ENCODE measurements around the gene DCAF7.

Gene DCAF7

DNA sequence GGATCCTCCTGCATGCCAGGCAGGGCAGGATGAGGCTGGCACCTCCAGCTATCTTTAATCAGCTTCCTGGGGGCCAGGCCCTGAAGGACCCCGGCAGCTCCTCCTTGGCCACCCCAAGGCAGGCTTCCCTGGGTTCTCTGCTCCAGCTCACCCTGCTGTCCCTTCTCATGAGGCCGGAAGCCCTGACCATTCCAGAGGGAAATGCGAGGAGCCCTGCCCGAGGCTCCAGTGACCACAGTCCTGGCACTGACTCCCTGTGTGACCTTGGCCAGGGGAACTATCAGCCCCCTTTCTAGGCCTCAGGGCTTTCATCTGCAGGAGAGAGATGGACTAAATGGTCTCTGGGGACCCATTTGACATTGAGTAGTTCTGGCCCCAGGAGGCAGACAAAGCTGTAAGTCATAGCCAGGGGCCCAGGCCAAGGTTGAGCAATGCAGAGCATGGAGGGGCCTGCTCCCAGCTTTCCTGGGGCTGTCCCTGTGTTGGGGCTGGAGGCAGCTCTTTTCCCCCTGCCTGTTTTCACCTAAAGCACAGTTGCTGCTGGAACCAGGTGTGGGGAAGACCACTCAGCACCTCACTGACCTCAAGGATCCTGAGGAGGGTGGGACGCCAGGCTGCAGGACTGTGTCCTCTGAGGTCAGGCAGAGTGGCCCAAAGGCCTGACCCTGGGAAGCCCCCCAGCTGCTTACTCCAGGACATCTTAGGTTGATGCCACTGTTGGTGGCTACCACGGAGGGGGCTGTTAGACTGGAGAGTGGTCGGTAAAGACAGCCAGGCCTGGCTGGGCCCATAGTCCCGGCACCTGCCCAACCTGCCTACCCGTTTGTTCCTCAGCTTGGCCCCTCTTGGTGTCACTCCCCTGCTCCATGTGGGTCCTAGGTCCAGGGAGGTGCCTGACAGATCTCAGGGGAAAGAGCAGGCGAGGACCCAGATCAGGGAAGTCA, 19.0 kb upstream of the DCAF7 start:
- no peak overlapping the region for H3K4me3 ChIP-seq (ENCODE audit: low read length)
- no peak for DNase-seq (ENCODE audit: low read depth)
- TF ChIP-seq, protein P1, sequence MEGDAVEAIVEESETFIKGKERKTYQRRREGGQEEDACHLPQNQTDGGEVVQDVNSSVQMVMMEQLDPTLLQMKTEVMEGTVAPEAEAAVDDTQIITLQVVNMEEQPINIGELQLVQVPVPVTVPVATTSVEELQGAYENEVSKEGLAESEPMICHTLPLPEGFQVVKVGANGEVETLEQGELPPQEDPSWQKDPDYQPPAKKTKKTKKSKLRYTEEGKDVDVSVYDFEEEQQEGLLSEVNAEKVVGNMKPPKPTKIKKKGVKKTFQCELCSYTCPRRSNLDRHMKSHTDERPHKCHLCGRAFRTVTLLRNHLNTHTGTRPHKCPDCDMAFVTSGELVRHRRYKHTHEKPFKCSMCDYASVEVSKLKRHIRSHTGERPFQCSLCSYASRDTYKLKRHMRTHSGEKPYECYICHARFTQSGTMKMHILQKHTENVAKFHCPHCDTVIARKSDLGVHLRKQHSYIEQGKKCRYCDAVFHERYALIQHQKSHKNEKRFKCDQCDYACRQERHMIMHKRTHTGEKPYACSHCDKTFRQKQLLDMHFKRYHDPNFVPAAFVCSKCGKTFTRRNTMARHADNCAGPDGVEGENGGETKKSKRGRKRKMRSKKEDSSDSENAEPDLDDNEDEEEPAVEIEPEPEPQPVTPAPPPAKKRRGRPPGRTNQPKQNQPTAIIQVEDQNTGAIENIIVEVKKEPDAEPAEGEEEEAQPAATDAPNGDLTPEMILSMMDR (IDR thresholded peaks at IDR 0.05; ENCODE audit: insufficient read depth, low read depth, low read length, missing control alignments): no peak

DNA sequence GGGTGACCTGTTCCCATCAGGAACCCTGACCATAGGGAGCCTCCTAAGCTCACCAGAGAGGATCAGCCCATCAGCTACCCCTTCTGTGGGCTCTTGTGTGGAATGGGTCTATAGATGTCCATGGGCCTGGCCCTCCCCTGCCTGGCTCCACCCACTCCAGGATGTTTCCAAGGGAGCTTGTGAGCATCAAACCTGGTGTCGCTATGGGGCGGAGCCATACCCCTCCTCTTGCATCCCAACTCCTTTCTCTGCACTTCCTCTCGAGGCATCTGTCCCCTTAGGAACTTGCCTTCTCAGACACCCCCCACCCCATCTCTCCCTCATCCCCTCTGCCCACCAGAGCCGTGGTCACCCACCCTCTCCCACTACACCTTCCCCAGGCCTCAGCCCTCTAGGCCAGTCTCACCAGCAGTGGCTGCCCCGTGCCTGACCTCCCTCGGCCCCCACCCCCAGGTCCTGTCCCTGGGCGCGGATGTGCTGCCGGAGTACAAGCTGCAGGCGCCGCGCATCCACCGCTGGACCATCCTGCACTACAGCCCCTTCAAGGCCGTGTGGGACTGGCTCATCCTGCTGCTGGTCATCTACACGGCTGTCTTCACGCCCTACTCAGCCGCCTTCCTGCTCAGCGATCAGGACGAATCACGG, 16.7 kb upstream of the DCAF7 start:
- TF ChIP-seq, protein P1 (IDR thresholded peaks at IDR 0.05; ENCODE audit: insufficient read depth, low read depth, low read length, missing control alignments): no peak

DNA sequence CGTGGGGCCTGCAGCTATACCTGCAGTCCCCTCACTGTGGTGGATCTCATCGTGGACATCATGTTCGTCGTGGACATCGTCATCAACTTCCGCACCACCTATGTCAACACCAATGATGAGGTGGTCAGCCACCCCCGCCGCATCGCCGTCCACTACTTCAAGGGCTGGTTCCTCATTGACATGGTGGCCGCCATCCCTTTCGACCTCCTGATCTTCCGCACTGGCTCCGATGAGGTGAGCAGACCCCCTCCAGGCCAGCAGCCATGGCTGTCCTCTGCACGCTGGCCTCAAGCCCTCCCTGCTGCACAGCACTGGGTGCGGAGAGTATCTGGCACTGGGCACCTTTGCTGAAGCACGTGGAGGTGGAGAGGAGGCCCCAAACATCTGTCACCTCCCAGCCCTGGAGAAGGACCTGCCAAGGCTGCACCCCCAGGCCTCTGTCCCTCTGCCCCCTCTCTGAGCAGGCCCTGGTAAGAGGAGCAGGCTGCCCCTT, 16.2 kb upstream of the DCAF7 start:
- TF ChIP-seq, protein P1 (IDR thresholded peaks at IDR 0.05; ENCODE audit: insufficient read depth, low read depth, low read length, missing control alignments): no peak
- no peak for DNase-seq (ENCODE audit: low read depth)
- H3K4me3 ChIP-seq (ENCODE audit: low read length): no peak overlapping the region

More for the DNA sequence above, 16.7 kb upstream of the DCAF7 start:
- DNase-seq (ENCODE audit: low read depth): no peak
- H3K4me3 ChIP-seq (ENCODE audit: low read length): no peak overlapping the region

DNA sequence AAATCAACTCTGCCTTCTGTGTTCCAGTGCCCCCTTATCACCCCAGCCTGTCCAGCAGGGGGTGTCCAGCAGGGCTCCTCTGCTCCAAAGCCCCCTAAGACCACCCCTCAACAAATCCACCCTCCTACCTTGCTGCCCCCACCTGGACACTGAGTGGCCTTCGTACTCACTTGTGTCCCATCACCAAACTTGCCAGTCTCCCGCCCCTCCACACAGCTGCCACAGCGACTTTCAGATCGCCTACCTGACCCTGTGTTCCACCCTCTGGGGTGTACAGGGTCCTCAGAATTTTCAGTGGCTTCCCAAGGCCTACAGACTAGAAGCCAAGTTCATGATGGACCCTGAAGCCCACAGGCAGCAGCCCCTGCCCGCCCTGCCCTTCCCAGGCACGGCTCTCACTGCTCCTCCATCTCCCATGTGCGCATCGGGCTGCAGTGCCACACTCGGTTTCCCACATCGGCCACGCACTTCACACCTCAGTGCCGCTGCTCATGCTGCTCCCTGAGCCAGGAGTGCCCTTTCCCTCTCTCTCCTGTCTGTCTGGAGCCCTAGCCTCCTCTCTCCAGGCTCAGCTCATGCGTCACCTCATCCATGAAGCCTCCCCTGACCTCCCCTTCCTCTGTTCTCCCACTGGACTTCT, 15.3 kb upstream of the DCAF7 start:
- no peak overlapping the region for H3K4me3 ChIP-seq (ENCODE audit: low read length)
- TF ChIP-seq, protein P1 (IDR thresholded peaks at IDR 0.05; ENCODE audit: insufficient read depth, low read depth, low read length, missing control alignments): no peak

DNA sequence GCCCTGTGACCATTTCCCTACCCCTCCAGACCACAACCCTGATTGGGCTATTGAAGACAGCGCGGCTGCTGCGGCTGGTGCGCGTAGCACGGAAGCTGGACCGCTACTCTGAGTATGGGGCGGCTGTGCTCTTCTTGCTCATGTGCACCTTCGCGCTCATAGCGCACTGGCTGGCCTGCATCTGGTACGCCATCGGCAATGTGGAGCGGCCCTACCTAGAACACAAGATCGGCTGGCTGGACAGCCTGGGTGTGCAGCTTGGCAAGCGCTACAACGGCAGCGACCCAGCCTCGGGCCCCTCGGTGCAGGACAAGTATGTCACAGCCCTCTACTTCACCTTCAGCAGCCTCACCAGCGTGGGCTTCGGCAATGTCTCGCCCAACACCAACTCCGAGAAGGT, 14.6 kb upstream of the DCAF7 start:
- DNase-seq (ENCODE audit: low read depth): no peak
- TF ChIP-seq, protein P1 (IDR thresholded peaks at IDR 0.05; ENCODE audit: insufficient read depth, low read depth, low read length, missing control alignments): no peak
- H3K4me3 ChIP-seq (ENCODE audit: low read length): no peak overlapping the region

More for the DNA sequence above, 15.3 kb upstream of the DCAF7 start:
- no peak for DNase-seq (ENCODE audit: low read depth)

DNA sequence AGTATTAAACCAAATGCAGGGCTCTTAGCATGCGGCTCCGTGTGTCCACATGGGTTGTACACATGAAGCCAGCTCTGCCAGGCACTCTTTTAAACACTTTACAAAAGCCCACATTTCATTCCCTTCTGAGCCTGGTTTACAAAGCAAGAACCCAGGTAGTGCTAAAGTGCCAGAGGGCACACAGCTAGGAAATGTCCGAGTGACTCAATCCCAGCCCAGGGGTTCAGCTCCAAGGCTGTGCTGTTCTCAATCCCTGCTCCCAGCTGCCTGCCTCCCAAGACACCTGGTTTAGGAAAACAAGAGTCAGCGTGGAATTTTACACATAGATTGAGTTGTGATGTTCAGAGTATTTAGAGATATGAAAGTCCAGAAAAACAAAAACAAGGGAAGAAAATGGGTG, 13.3 kb upstream of the DCAF7 start:
- DNase-seq (ENCODE audit: low read depth): peak; percentile 35
- TF ChIP-seq, protein P1 (IDR thresholded peaks at IDR 0.05; ENCODE audit: insufficient read depth, low read depth, low read length, missing control alignments): no peak
- H3K4me3 ChIP-seq (ENCODE audit: low read length): no peak overlapping the region

All from epithelial cell of esophagus (primary cell).